MM.1S (cell line): ENCODE results near the gene HOXB1.
A peak's percentile ranks its signal among the peaks of the same experiment; 100 is the strongest.

ENCODE experiments used
- DNase-seq: peaks from one replicate; pipeline ENCODE4 v3.0.0-alpha.2; 2015
- H2AFZ ChIP-seq: fragments of 300-600 bp; sonication (generic); 2 replicates; pipeline ENCODE4 v1.6.0; 2016; ENCODE audit warnings: antibody characterized with exemption, low read length
- H3F3A ChIP-seq: fragments of 300-600 bp; sonication (generic); 2 replicates; pipeline ENCODE4 v1.6.1; 2016; ENCODE audit warnings: mild to moderate bottlenecking, antibody characterized with exemption, low read length, moderate library complexity, mixed read lengths; ENCODE audit not compliant: insufficient read depth
- H3K27ac ChIP-seq: fragments of 300-600 bp; sonication (generic); 2 replicates; pipeline ENCODE4 v1.5.1; 2016; ENCODE audit warnings: mild to moderate bottlenecking, low read length
- H3K27me3 ChIP-seq: fragments of 300-600 bp; sonication (generic); replicated peaks from 2 replicates; pipeline ENCODE4 v1.6.0; 2016; ENCODE audit warnings: low read length; ENCODE audit not compliant: insufficient read depth
- H3K36me3 ChIP-seq: fragments of 300-600 bp; sonication (generic); replicated peaks from 2 replicates; pipeline ENCODE4 v1.6.1; 2016; ENCODE audit warnings: mild to moderate bottlenecking, low read length, mixed read lengths; ENCODE audit not compliant: insufficient read depth
- H3K4me1 ChIP-seq: fragments of 300-600 bp; sonication (generic); 2 replicates; pipeline ENCODE4 v1.6.1; 2016; ENCODE audit warnings: low read length, mixed read lengths
- H3K4me2 ChIP-seq: fragments of 300-600 bp; sonication (generic); 2 replicates; pipeline ENCODE4 v1.6.0; 2016; ENCODE audit warnings: low read depth, low read length
- H3K4me3 ChIP-seq: fragments of 300-600 bp; sonication (generic); 2 replicates; pipeline ENCODE4 v1.5.1; 2016; ENCODE audit warnings: low read length, mixed read lengths
- H3K79me2 ChIP-seq: fragments of 300-600 bp; sonication (generic); 2 replicates; pipeline ENCODE4 v1.6.1; 2016; ENCODE audit warnings: mixed run types, low read length, mixed read lengths
- H3K9ac ChIP-seq: fragments of 300-600 bp; sonication (generic); 2 replicates; pipeline ENCODE4 v1.6.1; 2016; ENCODE audit warnings: low read length, mixed read lengths
- H3K9me2 ChIP-seq: fragments of 300-600 bp; sonication (generic); replicated peaks from 2 replicates; pipeline ENCODE4 v1.6.1; 2016; ENCODE audit warnings: mild to moderate bottlenecking, low read length, mixed read lengths; ENCODE audit not compliant: insufficient read depth
- H3K9me3 ChIP-seq: fragments of 300-600 bp; sonication (generic); replicated peaks from 2 replicates; pipeline ENCODE4 v1.6.1; 2016; ENCODE audit warnings: mild to moderate bottlenecking, low read length, mixed read lengths; ENCODE audit not compliant: insufficient read depth
- H4K20me1 ChIP-seq: fragments of 300-600 bp; sonication (generic); 2 replicates; pipeline ENCODE4 v1.6.1; 2016; ENCODE audit warnings: mild to moderate bottlenecking, low read length, moderate library complexity, mixed read lengths; ENCODE audit not compliant: insufficient read depth
- CTCF ChIP-seq: fragments of 300-600 bp; sonication (generic); IDR thresholded peaks from 2 replicates; pipeline ENCODE4 v1.5.1; 2016; ENCODE audit warnings: antibody characterized with exemption, low read length, mixed read lengths
- EZH2 ChIP-seq: fragments of 300-600 bp; sonication (generic); optimal IDR thresholded peaks from 2 replicates; pipeline ENCODE3; 2017; ENCODE audit warnings: low read depth, mild to moderate bottlenecking, antibody characterized with exemption, low read length, mixed read lengths
- EZH2phosphoT487 ChIP-seq: fragments of 300-600 bp; sonication (generic); IDR thresholded peaks from 2 replicates; pipeline ENCODE4 v1.6.1; 2018; ENCODE audit warnings: antibody characterized with exemption, low read length

HOXB1 gene

GRCh38 chr17:48530887-48531272 lies at the start of gene HOXB1:
Gene HOXB1, minus strand, starts transcription at chr17:48531011. Its CDS starts 107 bp downstream, at chr17:48530904.
- no peak for DNase-seq
- no peaks in the 10 kb centered on the region for H3K9me2 ChIP-seq
- H2AFZ ChIP-seq = 0 out of 2 replicates have a peak within 1 kb of the TSS, but pooled peaks have one; percentile 11
- no peak within 1 kb of the TSS for H3K4me3 ChIP-seq
- TF ChIP-seq EZH2phosphoT487 (no peak), EZH2 (no peak), CTCF (no peak)
- no peaks in the 10 kb centered on the region for H3K9me3 ChIP-seq
- no peaks in the 10 kb centered on the region for H3K36me3 ChIP-seq
- no peaks in the 10 kb centered on the region for H3K4me1 ChIP-seq
- no peaks in the 10 kb centered on the region for H4K20me1 ChIP-seq
- no peaks in the 10 kb centered on the region for H3K27me3 ChIP-seq
- H3K27ac ChIP-seq = no peak within 1 kb of the TSS
- H3K9ac ChIP-seq = no peak within 1 kb of the TSS
- H3K4me2 ChIP-seq = no peak within 1 kb of the TSS
- no peaks in the 10 kb centered on the region for H3K79me2 ChIP-seq
- H3F3A ChIP-seq = no peaks in the 10 kb centered on the region

GRCh38 chr17:48579760-48580554 lies 49.1 kb upstream of the HOXB1 start:
- Histone ChIP-seq H3K27ac (no peak overlapping the region), H3K9ac (no peak overlapping the region), H3K9me3 (no peaks in the 10 kb centered on the region), H3K4me1 (peaks cover 8% of the 10 kb centered on the region), H3K79me2 (peaks cover 12% of the 10 kb centered on the region), H3K36me3 (no peaks in the 10 kb centered on the region), H3K4me3 (no peak overlapping the region), H3K27me3 (no peaks in the 10 kb centered on the region), H3K9me2 (no peaks in the 10 kb centered on the region), H4K20me1 (no peaks in the 10 kb centered on the region), H2AFZ (no peak overlapping the region), H3K4me2 (no peak overlapping the region), H3F3A (no peaks in the 10 kb centered on the region)
- DNase-seq = no peak
- TF ChIP-seq EZH2 = no peak
- TF ChIP-seq EZH2phosphoT487 = no peak

DNA sequence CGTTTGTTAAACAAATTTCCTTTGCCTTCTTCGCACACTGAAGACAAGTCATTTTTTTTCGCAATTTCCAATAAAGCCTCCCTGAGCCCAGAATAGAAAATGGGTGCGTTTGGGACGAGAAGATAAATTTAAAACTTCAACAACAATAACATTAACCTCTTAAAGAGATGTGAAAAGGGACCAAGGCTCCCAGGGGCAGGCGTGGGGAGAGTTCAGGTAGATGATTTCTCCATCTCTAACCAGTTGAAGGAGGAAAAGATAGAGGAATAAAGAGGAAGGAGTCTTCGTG lies 48.6 kb upstream of the HOXB1 start:
- peaks cover 12% of the 10 kb centered on the region for H3K79me2 ChIP-seq
- no peak overlapping the region for H3K27ac ChIP-seq
- no peak overlapping the region for H3K9ac ChIP-seq
- no peak overlapping the region for H2AFZ ChIP-seq
- peaks cover 8% of the 10 kb centered on the region for H3K4me1 ChIP-seq
- H3F3A ChIP-seq = no peaks in the 10 kb centered on the region
- peak overlapping the region; percentile 86; the same call in 1 of the 2 replicates for H3K4me2 ChIP-seq
- H4K20me1 ChIP-seq = no peaks in the 10 kb centered on the region
- no peaks in the 10 kb centered on the region for H3K27me3 ChIP-seq
- TF ChIP-seq CTCF (no peak), EZH2phosphoT487 (no peak), EZH2 (no peak)
- DNase-seq = no peak
- H3K9me2 ChIP-seq = no peaks in the 10 kb centered on the region
- H3K36me3 ChIP-seq = no peaks in the 10 kb centered on the region
- H3K4me3 ChIP-seq = no peak overlapping the region
- H3K9me3 ChIP-seq = no peaks in the 10 kb centered on the region
